ENCODE data around the gene SHROOM3.

- TF ChIP-seq CTCF (IDR thresholded peaks at IDR 0.05) (no peak), POLR2A (IDR thresholded peaks at IDR 0.05) (peak in 1 of 4 donors; percentile 10), EP300 (IDR thresholded peaks at IDR 0.05) (no peak), POLR2AphosphoS5 (IDR thresholded peaks at IDR 0.05) (peak in 2 of 3 donors; percentile 82 to 87)
Observed at GRCh38 chr4:76526585-76526990, 91.6 kb downstream of the SHROOM3 start.

Data from stomach (tissue), 4 donors.